GM19240 (cell line): ENCODE data around the gene FTO.
"Not testable (repeated sequence)": the region's sequence is repeated elsewhere in the genome, so short reads cannot be mapped to it uniquely, and the experiment has no call there.

ENCODE experiments used
- DNase-seq: peaks from one replicate; pipeline ENCODE4 v3.0.0; 2011; ENCODE audit warnings: low spot score; ENCODE audit not compliant: insufficient read length

FTO gene

GRCh38 chr16:53703590-53704444 lies at the start of gene FTO, which contains the start of gene RPGRIP1L:
TSS of gene FTO (plus strand) at chr16:53704156.
TSS of gene RPGRIP1L (minus strand) at chr16:53703859. CDS start at chr16:53700723, 3,136 bp downstream.
- DNase-seq, result peak; percentile 93

GRCh38 chr16:53654946-53655345 lies 49.0 kb upstream of the FTO start:
- DNase-seq, result no peak

GRCh38 chr16:53662072-53662471 lies 41.9 kb upstream of the FTO start:
- DNase-seq, result no peak

GRCh38 chr16:53664724-53665345 lies 39.1 kb upstream of the FTO start:
- DNase-seq, result no peak

GRCh38 chr16:53666786-53667415 lies 37.1 kb upstream of the FTO start:
- DNase-seq, result no peak

GRCh38 chr16:53668869-53669268 lies 35.1 kb upstream of the FTO start:
- DNase-seq, result no peak

GRCh38 chr16:53672461-53672860 lies 31.5 kb upstream of the FTO start:
- DNase-seq, result no peak

- no peak for DNase-seq
Observed at GRCh38 chr16:53673189-53673588, 30.8 kb upstream of the FTO start.

GRCh38 chr16:53678155-53678554 lies 25.8 kb upstream of the FTO start:
- DNase-seq, result no peak

- no peak for DNase-seq
Observed at GRCh38 chr16:53678756-53679343, 25.1 kb upstream of the FTO start.

- no peak for DNase-seq
Observed at GRCh38 chr16:53680756-53681155, 23.2 kb upstream of the FTO start.

GRCh38 chr16:53681354-53681753 lies 22.6 kb upstream of the FTO start:
- no peak for DNase-seq

- not testable (repeated sequence) for DNase-seq
Observed at GRCh38 chr16:53685334-53685733, 18.6 kb upstream of the FTO start.

GRCh38 chr16:53686710-53687109 lies 17.2 kb upstream of the FTO start:
- no peak for DNase-seq

GRCh38 chr16:53689636-53690035 lies 14.3 kb upstream of the FTO start:
- no peak for DNase-seq

GRCh38 chr16:53690771-53691170 lies 13.2 kb upstream of the FTO start:
- no peak for DNase-seq

- DNase-seq, result no peak
Observed at GRCh38 chr16:53692146-53692545, 11.8 kb upstream of the FTO start.

GRCh38 chr16:53693320-53693719 lies 10.6 kb upstream of the FTO start:
- no peak for DNase-seq

- DNase-seq, result no peak
Observed at GRCh38 chr16:53695070-53695469, 8.9 kb upstream of the FTO start.

- not testable (repeated sequence) for DNase-seq
Observed at GRCh38 chr16:53698271-53698670, 5.7 kb upstream of the FTO start.

GRCh38 chr16:53704445-53704813 lies 473 bp downstream of the FTO start:
- no peak for DNase-seq

GRCh38 chr16:53707671-53708070 lies 3.7 kb downstream of the FTO start:
- no peak for DNase-seq
